ENCODE results near the gene COQ5.

DNA sequence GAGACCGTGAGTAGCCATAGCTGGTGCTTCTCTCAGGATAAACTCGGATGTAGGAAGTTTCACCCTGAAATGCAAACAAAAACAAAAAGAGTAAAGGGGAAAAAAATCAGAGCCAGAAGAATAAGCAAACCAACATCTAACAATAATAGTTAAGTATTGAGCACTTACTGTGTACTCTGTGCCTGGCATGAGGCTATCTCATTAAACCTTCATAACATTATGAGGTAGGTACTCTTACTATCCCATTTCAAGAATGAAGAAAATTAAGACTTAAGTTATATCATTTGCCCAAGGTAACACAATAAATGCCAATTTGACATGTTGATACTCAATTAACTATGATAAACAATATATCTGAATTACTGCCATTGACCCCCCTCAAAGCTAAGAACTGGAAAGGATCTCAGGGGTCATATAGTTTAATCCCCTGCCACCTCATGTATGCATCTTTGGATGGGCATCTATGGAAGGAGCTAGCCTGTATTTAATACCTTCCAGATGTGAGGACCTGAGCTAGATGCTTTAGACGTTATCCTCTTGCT is 66.8 kb downstream of the COQ5 start:
- TF ChIP-seq, protein P1, sequence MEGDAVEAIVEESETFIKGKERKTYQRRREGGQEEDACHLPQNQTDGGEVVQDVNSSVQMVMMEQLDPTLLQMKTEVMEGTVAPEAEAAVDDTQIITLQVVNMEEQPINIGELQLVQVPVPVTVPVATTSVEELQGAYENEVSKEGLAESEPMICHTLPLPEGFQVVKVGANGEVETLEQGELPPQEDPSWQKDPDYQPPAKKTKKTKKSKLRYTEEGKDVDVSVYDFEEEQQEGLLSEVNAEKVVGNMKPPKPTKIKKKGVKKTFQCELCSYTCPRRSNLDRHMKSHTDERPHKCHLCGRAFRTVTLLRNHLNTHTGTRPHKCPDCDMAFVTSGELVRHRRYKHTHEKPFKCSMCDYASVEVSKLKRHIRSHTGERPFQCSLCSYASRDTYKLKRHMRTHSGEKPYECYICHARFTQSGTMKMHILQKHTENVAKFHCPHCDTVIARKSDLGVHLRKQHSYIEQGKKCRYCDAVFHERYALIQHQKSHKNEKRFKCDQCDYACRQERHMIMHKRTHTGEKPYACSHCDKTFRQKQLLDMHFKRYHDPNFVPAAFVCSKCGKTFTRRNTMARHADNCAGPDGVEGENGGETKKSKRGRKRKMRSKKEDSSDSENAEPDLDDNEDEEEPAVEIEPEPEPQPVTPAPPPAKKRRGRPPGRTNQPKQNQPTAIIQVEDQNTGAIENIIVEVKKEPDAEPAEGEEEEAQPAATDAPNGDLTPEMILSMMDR (IDR thresholded peaks at IDR 0.05 in 2 of 3, conservative IDR thresholded peaks at IDR 0.05 in 1 of 3; ENCODE audit: borderline replicate concordance in 1 of 3, insufficient read depth in 1 of 3, low read depth in 2 of 3, low read length in 2 of 3): no peak
- TF ChIP-seq POLR2AphosphoS5 (IDR thresholded peaks at IDR 0.05; ENCODE audit: low read depth, low read length): no peak; the same call in 1 of the 2 replicates
- TF ChIP-seq POLR2A (IDR thresholded peaks at IDR 0.05; ENCODE audit: borderline replicate concordance, extremely low read depth, insufficient read depth, insufficient read length): no peak
- TF ChIP-seq, protein P2, sequence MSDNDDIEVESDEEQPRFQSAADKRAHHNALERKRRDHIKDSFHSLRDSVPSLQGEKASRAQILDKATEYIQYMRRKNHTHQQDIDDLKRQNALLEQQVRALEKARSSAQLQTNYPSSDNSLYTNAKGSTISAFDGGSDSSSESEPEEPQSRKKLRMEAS (IDR thresholded peaks at IDR 0.05): no peak
